GM12872 (cell line): ENCODE results near the gene AHRR.

Source experiments
- CTCF ChIP-seq: IDR thresholded peaks from 3 replicates; pipeline ENCODE4 v1.5.1; 2011; ENCODE audit warnings: low read depth, mild to moderate bottlenecking, low read length, moderate library complexity; ENCODE audit not compliant: insufficient read depth

AHRR gene

GRCh38 chr5:427415-428087 is 106.0 kb downstream of the AHRR start:
- TF ChIP-seq CTCF, result no peak

- no peak for TF ChIP-seq CTCF
Measured at GRCh38 chr5:428219-428618, 106.7 kb downstream of the AHRR start.

GRCh38 chr5:428754-429452 is 107.4 kb downstream of the AHRR start:
- TF ChIP-seq CTCF, result no peak

GRCh38 chr5:429453-430188 is 108.1 kb downstream of the AHRR start:
- no peak for TF ChIP-seq CTCF

GRCh38 chr5:430214-430925 is 108.9 kb downstream of the AHRR start:
- no peak for TF ChIP-seq CTCF

- TF ChIP-seq CTCF, result peak; percentile 85
Measured at GRCh38 chr5:431001-431710, 109.6 kb downstream of the AHRR start.

GRCh38 chr5:431711-432050 is 110.2 kb downstream of the AHRR start:
- TF ChIP-seq CTCF, result no peak
